GM12878 (cell line): ENCODE results near the gene PRMT3. TPM values are rescaled to one million over a fixed set of nuclear protein-coding genes. Genes with fewer than 3 reads are reported as not detected.
"Not testable (repeated sequence)": the region's sequence is repeated elsewhere in the genome, so short reads cannot be mapped to it uniquely, and the experiment has no call there.

ENCODE experiments used
- ATAC-seq: fragments of 200-7000 bp; cut with Tn5 transposase; 3 replicates; pipeline ENCODE4 v1.9.1; 2020; ENCODE audit warnings: mild to moderate bottlenecking, moderate library complexity
- BruUV-seq: library from RNA; stranded (reverse); fragments of 400-500 nt; replicated peaks from 2 replicates; lab custom pipeline; 2021; lab: Mats Ljungman, UMichigan
- CTCF ChIA-PET: fragments of 300-600 bp; sonication (Branson Sonifier 250); formaldehyde crosslinking; extraction: SDS; loops from one replicate; lab custom pipeline; 2021; ENCODE audit warnings: inconsistent platforms; lab: Yijun Ruan, JAX
- POLR2A ChIA-PET: fragments of 350-600 bp; formaldehyde crosslinking; extraction: SDS; loops from one replicate; lab custom pipeline; 2021; ENCODE audit warnings: inconsistent platforms; lab: Charles Lee
- RAD21 ChIA-PET: fragments of 300-600 bp; sonication (Branson Sonifier 250); formaldehyde crosslinking; loops from one replicate; lab custom pipeline; 2023; ENCODE audit warnings: antibody characterized with exemption; ENCODE audit not compliant: unreplicated experiment; lab: Charles Lee
- SMC1A ChIA-PET: fragments of 300-600 bp; sonication (Branson Sonifier 250); formaldehyde crosslinking; loops from one replicate; lab custom pipeline; 2023; ENCODE audit not compliant: unreplicated experiment, uncharacterized antibody; lab: Charles Lee
- DNase-seq: peaks from one replicate; pipeline ENCODE4 v3.0.0-alpha.2; 2011; ENCODE audit warnings: low read depth, low spot score
- FAIRE-seq: peaks from 3 replicates; lab custom pipeline; 2011; peaks lifted over from hg19 to GRCh38; lab: Jason Lieb, UNC
- H2AFZ ChIP-seq: 2 replicates; pipeline ENCODE4 v1.6.0; 2011; ENCODE audit warnings: low read depth, low read length, control low read depth; ENCODE audit not compliant: control insufficient read depth
- H3K27ac ChIP-seq: 2 replicates; pipeline ENCODE4 v1.5.1; 2011; ENCODE audit warnings: control low read depth; ENCODE audit not compliant: control insufficient read depth, insufficient read depth
- H3K27me3 ChIP-seq, 2 experiments: replicated peaks in 1 of 2; 2 replicates each; pipeline versions ENCODE4 v1.6.0 to v1.6.1; 2011; ENCODE audit warnings: low read length in 1 of 2; ENCODE audit not compliant: control insufficient read depth in 2 of 2, insufficient read depth in 2 of 2
- H3K36me3 ChIP-seq, 2 experiments: 2 replicates each; pipeline ENCODE4 v1.5.1; 2011; ENCODE audit warnings: low read length in 1 of 2; ENCODE audit not compliant: control insufficient read depth in 2 of 2, insufficient read depth in 2 of 2
- H3K4me1 ChIP-seq: 2 replicates; pipeline ENCODE4 v1.6.1; 2011; ENCODE audit warnings: mild to moderate bottlenecking, low read length, moderate library complexity, mixed read lengths; ENCODE audit not compliant: control insufficient read depth, insufficient read depth
- H3K4me2 ChIP-seq: 2 replicates; pipeline ENCODE4 v1.6.0; 2011; ENCODE audit warnings: control low read depth; ENCODE audit not compliant: control insufficient read depth, insufficient read depth
- H3K4me3 ChIP-seq: fragments of 200-600 bp; sonication (generic); 2 replicates; pipeline ENCODE4 v1.5.1; 2016
- H3K79me2 ChIP-seq: 2 replicates; pipeline ENCODE4 v1.6.0; 2011; ENCODE audit warnings: low read length; ENCODE audit not compliant: control insufficient read depth, insufficient read depth
- H3K9ac ChIP-seq: 2 replicates; pipeline ENCODE4 v1.8.0; 2011; ENCODE audit warnings: low read length, control low read depth, mixed read lengths; ENCODE audit not compliant: control insufficient read depth, insufficient read depth
- H3K9me3 ChIP-seq: replicated peaks from 3 replicates; pipeline ENCODE4 v1.5.1; 2011; ENCODE audit warnings: mild to moderate bottlenecking, low read length; ENCODE audit not compliant: control insufficient read depth, insufficient read depth
- H4K20me1 ChIP-seq: 2 replicates; pipeline ENCODE4 v1.6.0; 2011; ENCODE audit not compliant: control insufficient read depth, insufficient read depth
- CHD4 ChIP-seq: fragments of 200-600 bp; sonication (generic); IDR thresholded peaks from 2 replicates; pipeline ENCODE4 v1.6.1; 2016; ENCODE audit warnings: mild to moderate bottlenecking
- CREB1 ChIP-seq: IDR thresholded peaks from 2 replicates; pipeline ENCODE4 v1.6.1; 2012; ENCODE audit warnings: low read depth, mild to moderate bottlenecking, inconsistent platforms
- RAD21 ChIP-seq: IDR thresholded peaks from 2 replicates; pipeline ENCODE4 v1.6.1; 2011; ENCODE audit warnings: mild to moderate bottlenecking, low read depth, low read length, moderate library complexity; ENCODE audit not compliant: insufficient read depth
- RAD51 ChIP-seq: fragments of 450-650 bp; IDR thresholded peaks from 2 replicates; pipeline ENCODE4 v1.6.1; 2016; ENCODE audit warnings: moderate library complexity, mild to moderate bottlenecking, inconsistent platforms
- ZNF207 ChIP-seq: fragments of 450-650 bp; IDR thresholded peaks from 2 replicates; pipeline ENCODE4 v1.6.1; 2014; ENCODE audit warnings: antibody characterized with exemption, mild to moderate bottlenecking, borderline replicate concordance
- WGBS: methylation state at CpG from one replicate; pipeline ENCODE4 v1.1.6; 2016; ENCODE audit warnings: low lambda C conversion rate; ENCODE audit not compliant: insufficient replicate concordance, insufficient coverage; ENCODE audit errors: missing lambda C conversion rate; 5-methylcytosine and 5-hydroxymethylcytosine counted together
- in situ Hi-C: fragments of 300-500 bp; cut with MboI; formaldehyde crosslinking; loops from 9 replicates; pipeline ENCODE4 v1.14.3; 2018; ENCODE audit warnings: mixed read lengths
- intact Hi-C: fragments of 100-400 bp; cut with micrococcal nuclease; formaldehyde crosslinking; loops from one replicate; pipeline ENCODE4 v1.14.2; 2022; ENCODE audit not compliant: unreplicated experiment
- polyA plus RNA-seq, 11 experiments: library from polyadenylated mRNA; depleted of rRNA in 4 of 11; unstranded in 6 of 11; stranded (reverse) in 5 of 11; fragments of >200 nt; fragmentation: Nextera tagmentation in 4 of 11; fragmentation: Illumina TruSeq in 1 of 11; extraction: Ambion mirVana in 4 of 11; extraction: Trizol in 1 of 11; gene quantifications; 1 replicate in 1 of 11; 2 replicates in 10 of 11; pipeline versions ENCODE4 v1.2.1 to v1.2.3, GENCODE V29; 2011 to 2016; ENCODE audit warnings: inconsistent platforms in 2 of 11, missing spikeins in 2 of 11, low read depth in 1 of 11
- total RNA-seq, 4 experiments: library from RNA; depleted of rRNA in 3 of 4; stranded (reverse); fragments of >200 nt in 3 of 4; fragmentation: Illumina TruSeq in 1 of 4; extraction: Trizol in 1 of 4; gene quantifications; 2 replicates each; pipeline versions ENCODE4 v1.2.1 to v1.2.3, GENCODE V29; 2013 to 2021

The PRMT3 gene
- total and polyA plus RNA-seq, 10 of the 15 experiments (the other 5 are each of a cell fraction or from before 2014, with no cell fraction given) = 13.9 to 52.1 (median 27.7) TPM

GRCh38 chr11:20483931-20484330 is 96.4 kb downstream of the PRMT3 start:
- H3K79me2 ChIP-seq = no peaks in the 10 kb centered on the region
- H3K4me1 ChIP-seq = no peaks in the 10 kb centered on the region
- H3K27me3 ChIP-seq = no peaks in the 10 kb centered on the region
- H3K9me3 ChIP-seq = peaks cover 1% of the 10 kb centered on the region; the same call in 1 of the 3 replicates
- ChIA-PET RAD21 (no interaction called here), POLR2A (no interaction called here), SMC1A (no interaction called here), CTCF (no interaction called here)
- in situ Hi-C loops (no loop called here), intact Hi-C loops (no loop called here)
- no peak overlapping the region for H3K4me3 ChIP-seq
- no peak overlapping the region for H3K4me2 ChIP-seq
- BruUV-seq = no TSS peak
- no peak for DNase-seq
- 100% methylated on average over 1 of the region's 1 CpG for WGBS
- TF ChIP-seq RAD51 = no peak
- no peak for TF ChIP-seq CREB1
- TF ChIP-seq CHD4 = no peak
- TF ChIP-seq ZNF207 = no peak
- no peak for TF ChIP-seq RAD21
- H3K9ac ChIP-seq = no peak overlapping the region
- FAIRE-seq = no peak
- H4K20me1 ChIP-seq = no peaks in the 10 kb centered on the region
- no peak overlapping the region for H2AFZ ChIP-seq
- H3K27ac ChIP-seq = no peak overlapping the region
- peaks cover 0 to 4% of the 10 kb centered on the region in 2 experiments; a peak in 1 of 4 replicates for H3K36me3 ChIP-seq
- ATAC-seq = no peak

- H3K4me2 ChIP-seq, H3K27me3 ChIP-seq, H3K27ac ChIP-seq, H3K36me3 ChIP-seq, RAD21 ChIA-PET, H3K4me1 ChIP-seq, H3K4me3 ChIP-seq, in situ Hi-C loops, H4K20me1 ChIP-seq, BruUV-seq, intact Hi-C loops, SMC1A ChIA-PET, H3K9ac ChIP-seq, H3K9me3 ChIP-seq, CTCF ChIA-PET, H2AFZ ChIP-seq, FAIRE-seq, ATAC-seq, H3K79me2 ChIP-seq, DNase-seq, POLR2A ChIA-PET: not testable (repeated sequence)
- 92% methylated on average over 1 of the region's 1 CpG for WGBS
Measured at GRCh38 chr11:20484416-20484815, 96.9 kb downstream of the PRMT3 start.
